Fibroblast of skin of left biceps (primary cell): ENCODE data around the gene AP3M1.

ENCODE experiments used
- DNase-seq, 2 experiments: peaks; one replicate each; pipeline ENCODE4 v3.0.0-alpha.2; 2013; ENCODE audit warnings: low read depth in 2 of 2

The AP3M1 gene

GRCh38 chr10:74079936-74080590, 70.6 kb downstream of the AP3M1 start:
- DNase-seq = no peak

DNA sequence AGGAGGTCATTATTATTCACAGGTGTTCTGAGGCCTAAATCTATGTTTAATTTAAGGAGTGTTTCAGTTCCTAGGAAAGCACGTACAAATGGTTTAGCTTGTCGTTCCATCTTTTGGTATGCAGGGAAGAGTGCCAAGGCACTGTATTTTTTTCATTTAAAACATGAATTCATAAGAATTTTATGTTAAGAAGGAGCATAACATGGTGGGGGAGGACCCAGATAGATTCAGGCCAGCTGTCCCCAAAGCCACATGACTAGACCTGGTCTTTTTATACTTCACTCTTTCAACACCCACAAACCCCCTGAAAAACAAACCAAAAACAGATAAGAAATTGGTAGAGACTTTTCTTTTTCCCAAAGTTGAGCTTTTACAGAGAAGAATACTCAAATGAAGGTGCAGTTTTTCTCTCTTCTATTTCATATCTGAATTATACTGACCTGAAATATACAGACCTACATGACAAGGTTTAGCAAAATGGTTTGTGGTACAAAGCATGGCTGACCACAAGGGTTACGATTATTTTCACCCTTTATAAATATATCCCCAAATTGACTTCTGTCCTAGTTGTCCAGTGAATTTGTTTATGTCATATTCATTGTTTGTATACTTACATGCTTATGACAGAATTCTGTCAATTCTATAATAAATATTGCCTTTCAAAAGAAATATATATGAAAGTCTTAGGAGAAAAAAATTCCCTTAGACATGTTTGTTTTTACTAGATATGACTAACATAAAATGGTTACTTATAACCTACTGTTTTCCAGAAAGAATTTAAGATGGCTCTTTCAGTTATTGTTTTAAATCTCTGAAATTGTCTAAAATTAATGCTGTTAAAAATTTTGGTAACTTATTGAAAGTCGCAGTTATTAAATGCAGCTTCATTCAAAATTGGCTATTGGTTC, 71.3 kb downstream of the AP3M1 start:
- DNase-seq = no peak

DNA sequence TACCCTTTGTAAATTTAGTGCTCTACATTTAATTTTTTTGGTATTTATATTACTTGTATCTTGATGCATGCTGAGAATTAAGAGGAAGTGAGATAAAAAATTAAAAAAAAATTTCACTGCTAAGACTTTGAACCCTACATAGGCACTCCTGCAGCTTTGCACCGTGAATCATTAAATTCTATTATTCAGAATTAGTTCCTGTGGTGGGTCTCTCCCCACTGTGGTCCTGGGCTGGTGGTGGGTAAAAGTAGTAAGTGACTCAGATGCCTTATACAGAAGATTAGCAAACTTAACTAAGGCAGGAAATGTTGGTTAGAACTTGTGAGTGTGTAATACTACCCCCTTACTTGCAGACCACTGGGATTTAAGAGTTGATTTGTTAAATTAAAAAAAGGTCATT, 72.6 kb downstream of the AP3M1 start:
- peak in 1 of 2 experiments; percentile 32 for DNase-seq

GRCh38 chr10:74077416-74077815, 73.2 kb downstream of the AP3M1 start:
- no peak for DNase-seq

GRCh38 chr10:74076961-74077360, 73.7 kb downstream of the AP3M1 start:
- DNase-seq = no peak

DNA sequence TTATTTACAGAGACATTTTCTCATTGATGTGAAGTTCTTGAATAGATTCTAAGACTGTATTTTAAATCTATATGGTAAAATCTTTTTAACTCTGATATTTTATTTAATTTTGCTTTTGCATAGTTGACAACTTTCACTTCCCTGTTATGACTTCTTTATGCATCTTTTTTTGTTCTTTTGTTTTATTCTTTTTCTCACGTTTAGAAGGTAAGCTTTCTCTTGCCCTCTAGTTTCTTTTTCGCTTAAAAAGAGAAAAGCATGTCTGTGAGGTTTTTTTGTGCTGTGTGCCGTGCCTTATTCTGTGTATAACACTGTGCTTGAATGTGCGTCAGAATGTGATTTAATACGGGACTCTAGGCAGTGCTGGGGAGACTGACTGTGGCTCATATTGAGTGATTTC, 74.7 kb downstream of the AP3M1 start:
- no peak for DNase-seq

GRCh38 chr10:74072503-74072902, 78.1 kb downstream of the AP3M1 start:
- DNase-seq = no peak

DNA sequence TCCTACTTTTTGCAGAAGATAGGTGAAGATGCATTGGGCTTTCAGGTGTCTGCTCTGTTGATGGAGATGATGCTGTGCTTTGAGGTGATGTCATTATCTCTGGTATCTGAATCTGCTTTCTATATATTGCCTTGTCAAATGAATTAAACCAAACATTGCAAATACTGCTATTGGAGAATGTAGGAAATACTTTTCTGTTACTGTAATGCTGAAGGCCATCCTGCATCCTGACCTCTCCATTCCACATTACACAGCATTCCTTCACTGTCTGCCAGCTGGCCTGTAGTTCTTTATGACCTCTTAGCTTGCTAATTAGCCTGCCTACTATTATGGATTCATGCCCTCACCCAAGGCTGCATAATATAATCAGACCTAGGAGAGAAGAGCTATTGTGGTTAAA, 79.5 kb downstream of the AP3M1 start:
- DNase-seq = peak in 1 of 2 experiments; percentile 42
